Measurements from ENCODE around the gene AKR1C8.
"Not testable (repeated sequence)": the region's sequence is repeated elsewhere in the genome, so short reads cannot be mapped to it uniquely, and the experiment has no call there.

AKR1C8 gene

DNA sequence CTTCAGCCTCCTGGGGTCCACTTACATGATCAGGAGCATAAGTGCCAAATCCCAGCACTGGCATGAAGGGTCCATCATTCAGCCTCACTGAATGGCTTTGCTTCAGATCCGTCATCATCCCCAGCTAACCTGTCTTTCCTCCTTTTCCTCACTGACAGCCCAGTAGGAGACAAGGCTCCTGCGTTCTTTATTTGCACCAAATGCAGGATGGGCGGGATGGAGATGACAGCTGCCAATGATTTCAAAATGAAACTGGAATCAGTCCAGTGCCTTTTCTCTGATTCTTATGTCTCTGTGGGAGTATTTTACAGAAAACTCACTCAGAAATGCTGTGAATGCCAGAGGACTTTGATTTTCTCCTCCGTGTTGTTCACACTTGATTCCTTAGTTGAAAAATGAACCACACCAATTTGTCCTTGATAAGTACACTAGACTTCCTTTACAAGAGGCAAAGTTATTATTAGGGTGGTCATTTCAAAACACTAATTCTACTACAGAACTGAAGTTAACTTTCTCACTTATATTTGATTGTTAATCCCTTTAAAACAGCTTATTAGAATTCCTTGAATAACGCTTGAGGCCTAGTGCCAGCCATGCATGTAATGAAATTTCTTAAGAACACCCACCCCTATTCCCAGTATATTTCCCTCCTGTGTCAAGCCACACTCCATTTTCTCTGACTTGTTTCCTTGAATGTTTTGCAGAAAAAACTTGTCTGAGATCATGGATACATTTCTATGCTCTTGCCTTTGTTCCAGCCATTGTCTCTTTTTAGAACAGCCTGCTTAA is at the start of gene AKR1C8:
Gene AKR1C8, minus strand, starts transcription at position 164 of the 789 bp plus-strand sequence. Its CDS starts 46 bp downstream, at position 118.
- no peak for DNase-seq (ENCODE audit: low read depth in 2 of 3, low spot score in 2 of 3)

DNA sequence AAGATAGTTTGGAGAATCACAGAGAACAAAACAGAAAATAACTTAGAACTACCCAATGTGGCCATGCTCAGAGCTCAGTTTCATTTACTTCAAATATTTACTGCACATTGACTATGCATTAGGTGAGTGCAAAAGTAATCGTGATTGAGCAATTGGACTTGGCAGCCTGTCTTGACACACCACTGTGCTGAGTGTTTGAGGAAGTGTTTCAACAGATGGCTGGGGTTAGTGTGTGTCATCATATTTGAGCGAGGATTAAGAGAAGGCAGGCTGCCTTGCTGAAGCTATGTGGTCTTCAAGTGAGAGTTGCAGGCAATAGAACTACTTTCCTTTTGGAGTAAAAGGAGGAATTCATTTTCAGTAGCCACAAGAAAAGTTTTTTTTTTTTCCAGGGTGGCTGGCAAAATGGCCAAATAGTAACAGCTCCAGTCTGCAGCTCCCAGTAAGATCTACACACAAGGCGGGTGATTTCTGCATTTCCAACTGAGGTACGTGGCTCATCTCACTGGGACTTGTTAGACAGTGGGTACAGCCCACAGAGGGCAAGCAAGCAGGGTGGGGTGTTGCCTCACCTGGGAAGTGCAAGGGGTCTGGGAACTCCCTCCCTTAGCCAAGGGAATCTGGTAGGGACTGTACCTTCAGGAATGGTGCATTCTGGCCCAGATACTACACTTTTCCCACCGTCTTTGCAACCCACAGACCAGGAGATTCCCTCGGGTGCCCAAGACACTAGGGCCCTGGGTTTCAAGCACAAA is 49.3 kb upstream of the AKR1C8 start:
- no peak for DNase-seq (ENCODE audit: low read depth in 2 of 3, low spot score in 2 of 3)

- DNase-seq (ENCODE audit: low read depth in 2 of 3, low spot score in 2 of 3): no peak
These were observed 48.4 kb upstream of the AKR1C8 start for GRCh38 chr10:5233324-5233723.

GRCh38 chr10:5229019-5229418 is 44.1 kb upstream of the AKR1C8 start:
- DNase-seq (ENCODE audit: low read depth in 2 of 3, low spot score in 2 of 3): no peak

GRCh38 chr10:5222942-5223341 is 38.0 kb upstream of the AKR1C8 start:
- DNase-seq (ENCODE audit: low read depth in 2 of 3, low spot score in 2 of 3): not testable (repeated sequence)

GRCh38 chr10:5219262-5219661 is 34.3 kb upstream of the AKR1C8 start:
- no peak for DNase-seq (ENCODE audit: low read depth in 2 of 3, low spot score in 2 of 3)

- no peak for DNase-seq (ENCODE audit: low read depth in 2 of 3, low spot score in 2 of 3)
These were observed 31.9 kb upstream of the AKR1C8 start for GRCh38 chr10:5216801-5217200.

GRCh38 chr10:5211696-5212536 is 27.0 kb upstream of the AKR1C8 start:
- DNase-seq (ENCODE audit: low read depth in 2 of 3, low spot score in 2 of 3): no peak

DNA sequence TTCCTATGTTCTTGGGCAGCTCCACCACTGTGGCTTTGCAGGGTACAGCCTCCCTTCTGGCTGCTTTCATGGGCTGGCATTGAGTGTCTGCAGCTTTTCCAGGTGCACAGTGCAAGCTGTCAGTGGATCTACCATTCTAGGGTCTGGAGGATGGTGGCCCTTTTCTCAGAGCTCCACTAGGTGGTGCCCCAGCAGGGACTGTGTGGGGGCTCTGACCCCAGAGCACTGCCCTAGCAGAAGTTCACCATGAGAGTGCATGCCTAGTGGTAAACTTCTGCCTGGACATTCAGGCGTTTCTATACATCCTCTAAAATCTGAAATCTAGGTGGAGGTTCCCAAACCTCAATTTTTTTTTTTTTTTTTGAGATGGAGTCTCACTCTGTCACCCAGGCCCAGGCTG is 25.3 kb upstream of the AKR1C8 start:
- not testable (repeated sequence) for DNase-seq (ENCODE audit: low read depth in 2 of 3, low spot score in 2 of 3)

- not testable (repeated sequence) for DNase-seq (ENCODE audit: low read depth in 2 of 3, low spot score in 2 of 3)
These were observed 24.8 kb upstream of the AKR1C8 start for GRCh38 chr10:5209776-5210175.

GRCh38 chr10:5206799-5207198 is 21.8 kb upstream of the AKR1C8 start:
- DNase-seq (ENCODE audit: low read depth in 2 of 3, low spot score in 2 of 3): no peak

DNA sequence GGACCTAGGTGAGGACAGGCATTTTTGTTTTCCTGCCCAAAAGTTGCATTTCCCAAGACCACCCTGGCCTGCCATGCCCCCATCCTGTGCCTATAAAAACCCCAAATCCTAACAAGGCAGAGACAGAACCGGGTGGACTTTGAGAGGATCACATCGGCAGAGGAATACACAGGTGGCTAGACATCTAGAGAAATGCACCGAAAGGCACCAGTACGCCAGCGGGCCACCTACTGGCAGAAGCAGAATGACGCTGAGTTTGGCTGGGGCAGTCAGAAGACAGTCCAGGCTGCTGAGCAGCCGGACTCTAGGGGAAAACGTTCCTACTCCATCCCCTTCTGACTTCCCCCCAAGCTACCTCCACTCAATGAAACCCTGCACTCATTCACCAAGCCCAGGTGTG is 14.4 kb upstream of the AKR1C8 start:
- no peak for DNase-seq (ENCODE audit: low read depth in 2 of 3, low spot score in 2 of 3)

GRCh38 chr10:5198386-5198785 is 13.4 kb upstream of the AKR1C8 start:
- no peak for DNase-seq (ENCODE audit: low read depth in 2 of 3, low spot score in 2 of 3)

- no peak for DNase-seq (ENCODE audit: low read depth in 2 of 3, low spot score in 2 of 3)
These were observed 11.8 kb upstream of the AKR1C8 start, which contains the start of gene AKR1C4 for GRCh38 chr10:5196702-5197113. AKR1C4 (plus strand) TSS chr10:5196837; CDS start chr10:5196868, 31 bp downstream.

- DNase-seq (ENCODE audit: low read depth in 2 of 3, low spot score in 2 of 3): no peak
These were observed 10.9 kb upstream of the AKR1C8 start for GRCh38 chr10:5195727-5196374.

GRCh38 chr10:5194431-5194830 is 9.5 kb upstream of the AKR1C8 start:
- DNase-seq (ENCODE audit: low read depth in 2 of 3, low spot score in 2 of 3): no peak

DNA sequence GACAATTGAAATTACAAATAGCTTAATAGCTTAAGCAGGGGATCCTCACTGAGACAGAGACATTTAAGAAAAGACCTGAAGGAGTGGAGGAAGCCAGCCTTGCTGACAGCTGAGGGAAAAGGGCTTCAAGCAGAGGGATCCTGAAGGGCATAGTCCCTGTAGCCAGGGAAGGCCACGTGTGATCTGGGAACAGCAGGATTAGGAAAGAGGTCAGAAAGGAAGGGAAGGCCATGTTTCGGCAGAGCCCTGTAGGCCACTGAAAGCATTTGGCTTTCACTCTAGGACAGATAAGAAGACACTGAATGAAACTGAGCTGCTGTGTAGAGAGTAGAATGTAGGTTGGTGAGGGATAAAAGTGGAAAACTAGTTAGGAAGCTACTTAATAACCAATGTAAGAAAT is 3.4 kb upstream of the AKR1C8 start:
- no peak for DNase-seq (ENCODE audit: low read depth in 2 of 3, low spot score in 2 of 3)

GRCh38 chr10:5187867-5188266 is 2.9 kb upstream of the AKR1C8 start:
- DNase-seq (ENCODE audit: low read depth in 2 of 3, low spot score in 2 of 3): no peak

GRCh38 chr10:5183923-5184322 is 1.0 kb downstream of the AKR1C8 start:
- no peak for DNase-seq (ENCODE audit: low read depth in 2 of 3, low spot score in 2 of 3)

DNA sequence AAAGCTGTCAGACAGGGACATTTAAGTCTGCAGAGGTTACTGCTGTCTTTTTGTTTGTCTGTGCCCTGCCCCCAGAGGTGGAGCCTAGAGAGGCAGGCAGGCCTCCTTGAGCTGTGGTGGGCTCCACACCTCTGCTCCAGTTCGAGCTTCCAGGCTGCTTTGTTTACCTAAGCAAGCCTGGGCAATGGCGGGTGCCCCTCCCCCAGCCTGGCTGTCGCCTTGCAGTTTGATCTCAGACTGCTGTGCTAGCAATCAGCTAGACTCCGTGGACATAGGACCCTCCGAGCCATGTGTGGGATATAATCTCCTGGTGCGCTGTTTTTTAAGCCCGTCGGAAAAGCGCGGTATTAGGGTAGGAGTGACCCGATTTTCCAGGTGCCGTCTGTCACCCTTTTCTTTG is 4.4 kb downstream of the AKR1C8 start:
- not testable (repeated sequence) for DNase-seq (ENCODE audit: low read depth in 2 of 3, low spot score in 2 of 3)

DNA sequence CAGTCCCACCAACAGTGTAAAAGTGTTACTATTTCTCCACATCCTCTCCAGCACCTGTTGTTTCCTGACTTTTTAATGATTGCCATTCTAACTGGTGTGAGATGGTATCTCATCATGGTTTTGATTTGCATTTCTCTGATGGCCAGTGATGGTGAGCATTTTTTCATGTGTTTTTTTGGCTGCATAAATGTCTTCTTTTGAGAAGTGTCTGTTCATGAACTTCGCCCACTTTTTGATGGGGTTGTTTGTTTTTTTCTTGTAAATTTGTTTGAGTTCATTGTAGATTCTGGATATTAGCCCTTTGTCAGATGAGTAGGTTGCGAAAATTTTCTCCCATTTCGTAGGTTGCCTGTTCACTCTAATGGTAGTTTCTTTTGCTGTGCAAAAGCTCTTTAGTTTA is 9.4 kb downstream of the AKR1C8 start:
- not testable (repeated sequence) for DNase-seq (ENCODE audit: low read depth in 2 of 3, low spot score in 2 of 3)

Measured in activated CD8-positive, alpha-beta memory T cell treated with anti-CD3 and anti-CD28 coated beads for 48 hours (primary cell).